ENCODE data around the gene GRAMD4.

GRCh38 chr22:46666577-46667244 lies 46.5 kb downstream of the GRAMD4 start:
- no peak for TF ChIP-seq EZH2 (IDR thresholded peaks at IDR 0.05; ENCODE audit: borderline replicate concordance, low read depth, low read length, poor library complexity, severe bottlenecking)
- no peak for TF ChIP-seq CTCF (conservative IDR thresholded peaks at IDR 0.05; ENCODE audit: low read depth, low read length)
